KMS-11 (cell line): Measurements from ENCODE around the gene MTHFSD.

Source experiments
- H2AFZ ChIP-seq: fragments of 200-600 bp; sonication (generic); 2 replicates; pipeline ENCODE4 v1.6.1; 2016; ENCODE audit warnings: antibody characterized with exemption, mixed run types, low read depth
- H3K27ac ChIP-seq: fragments of 200-600 bp; sonication (generic); 2 replicates; pipeline ENCODE4 v1.6.1; 2016; ENCODE audit warnings: mild to moderate bottlenecking, mixed run types
- H3K27me3 ChIP-seq: fragments of 200-600 bp; sonication (generic); 2 replicates; pipeline ENCODE4 v1.6.1; 2017; ENCODE audit warnings: mild to moderate bottlenecking, low read depth, mixed run types, moderate library complexity; ENCODE audit not compliant: insufficient read depth
- H3K36me3 ChIP-seq: fragments of 200-600 bp; sonication (generic); 2 replicates; pipeline ENCODE4 v1.6.1; 2017; ENCODE audit warnings: mild to moderate bottlenecking, mixed run types; ENCODE audit not compliant: insufficient read depth
- H3K4me1 ChIP-seq: fragments of 200-600 bp; sonication (generic); 2 replicates; pipeline ENCODE4 v1.6.1; 2016; ENCODE audit warnings: mild to moderate bottlenecking, low read depth, mixed run types; ENCODE audit not compliant: poor library complexity, severe bottlenecking
- H3K4me2 ChIP-seq: fragments of 200-600 bp; sonication (generic); 2 replicates; pipeline ENCODE4 v1.7.0; 2016; ENCODE audit warnings: mild to moderate bottlenecking, mixed run types
- H3K4me3 ChIP-seq: fragments of 200-600 bp; sonication (generic); IDR thresholded peaks from 2 replicates; pipeline ENCODE4 v1.6.1; 2017; ENCODE audit warnings: low read depth, low read length, mixed read lengths; ENCODE audit not compliant: insufficient read depth
- H3K79me2 ChIP-seq: fragments of 200-600 bp; sonication (generic); 2 replicates; pipeline ENCODE4 v1.6.1; 2016; ENCODE audit warnings: low read depth, mixed run types; ENCODE audit not compliant: insufficient read depth
- H3K9ac ChIP-seq: fragments of 200-600 bp; sonication (generic); 2 replicates; pipeline ENCODE4 v1.6.1; 2016; ENCODE audit warnings: mild to moderate bottlenecking, mixed run types
- H4K20me1 ChIP-seq: fragments of 200-600 bp; sonication (generic); 2 replicates; pipeline ENCODE4 v1.6.1; 2016; ENCODE audit warnings: mild to moderate bottlenecking, mixed run types; ENCODE audit not compliant: insufficient read depth
- CTCF ChIP-seq: fragments of 200-600 bp; sonication (generic); conservative IDR thresholded peaks from 2 replicates; pipeline ENCODE4 v1.6.1; 2017; ENCODE audit warnings: low read depth, mild to moderate bottlenecking, antibody characterized with exemption, low read length, moderate library complexity, mixed read lengths

The MTHFSD gene

GRCh38 chr16:86515777-86516622 lies 39.0 kb downstream of the MTHFSD start:
- no peak overlapping the region for H3K27ac ChIP-seq
- no peak for TF ChIP-seq CTCF
- H4K20me1 ChIP-seq = no peaks in the 10 kb centered on the region
- no peak overlapping the region for H3K9ac ChIP-seq
- no peaks in the 10 kb centered on the region for H3K36me3 ChIP-seq
- no peak overlapping the region for H3K4me2 ChIP-seq
- peaks cover 61% of the 10 kb centered on the region; the same call in 1 of the 2 replicates for H3K27me3 ChIP-seq
- no peak overlapping the region for H2AFZ ChIP-seq
- no peaks in the 10 kb centered on the region for H3K4me1 ChIP-seq
- H3K4me3 ChIP-seq = no peak overlapping the region
- no peaks in the 10 kb centered on the region for H3K79me2 ChIP-seq

DNA sequence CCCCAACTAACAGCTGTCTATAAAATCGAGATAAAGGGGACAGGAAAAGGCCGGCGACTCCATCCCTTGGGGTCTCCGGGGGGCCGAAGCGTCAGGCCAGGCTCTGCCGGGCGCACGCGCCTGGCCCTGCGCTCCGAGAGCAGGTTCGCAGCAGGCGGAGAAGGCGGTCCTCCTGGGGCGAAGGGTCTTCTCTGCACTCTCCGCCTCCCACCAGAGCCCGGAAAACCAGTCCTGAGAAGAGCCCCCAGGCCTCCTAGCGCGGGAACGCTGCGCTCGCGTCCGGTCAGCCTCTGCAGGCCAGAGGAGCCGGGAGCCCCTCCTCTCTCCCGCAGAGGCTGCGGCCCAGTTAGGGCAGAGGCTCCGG lies 39.6 kb downstream of the MTHFSD start:
- Histone ChIP-seq H3K4me1 (no peaks in the 10 kb centered on the region), H3K4me2 (no peak overlapping the region), H3K36me3 (no peaks in the 10 kb centered on the region), H3K4me3 (no peak overlapping the region), H3K9ac (no peak overlapping the region), H2AFZ (no peak overlapping the region), H4K20me1 (no peaks in the 10 kb centered on the region), H3K27me3 (peaks cover 55% of the 10 kb centered on the region; the same call in 1 of the 2 replicates), H3K79me2 (no peaks in the 10 kb centered on the region), H3K27ac (no peak overlapping the region)
- TF ChIP-seq CTCF = no peak

DNA sequence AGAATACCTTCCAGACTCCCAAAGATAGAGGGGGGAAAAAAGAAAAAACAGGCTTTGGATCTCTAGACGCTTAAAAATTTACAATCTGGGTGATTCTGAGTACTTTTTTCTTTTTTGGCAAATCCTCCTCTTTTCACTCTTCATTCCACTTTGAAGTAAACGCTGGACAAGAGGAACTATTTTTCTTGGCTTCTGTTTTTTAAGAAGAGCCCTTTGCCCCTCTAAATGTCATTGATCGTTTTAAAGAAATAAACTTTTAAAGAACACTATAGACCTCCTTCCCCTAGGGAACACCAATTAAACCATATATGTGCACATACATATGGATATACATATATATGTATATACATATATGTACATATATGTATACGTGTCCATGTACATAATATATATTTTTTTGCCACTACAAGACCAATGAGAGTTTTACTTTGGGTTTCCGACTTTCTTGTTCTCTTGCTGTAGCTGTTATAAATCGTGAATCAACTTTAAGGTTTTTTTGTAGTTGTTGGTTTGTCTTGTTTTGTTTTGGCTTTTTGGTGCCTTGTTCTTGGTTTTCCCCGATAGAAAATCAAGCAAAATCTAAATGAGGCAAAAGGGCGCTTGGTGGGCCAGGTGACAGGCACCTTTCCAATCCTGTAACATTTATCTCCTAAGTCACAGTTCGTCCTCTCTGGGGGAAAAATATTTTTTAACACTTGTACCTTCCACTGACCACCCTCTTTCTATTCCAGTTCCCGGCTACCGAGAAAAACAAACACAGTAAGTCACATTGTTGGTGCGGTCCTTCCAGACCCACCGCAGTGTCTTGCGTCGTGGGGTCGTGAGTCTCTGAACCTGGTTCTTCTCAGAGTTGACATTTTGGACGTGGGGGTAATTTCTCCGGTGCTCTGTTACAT lies 40.3 kb downstream of the MTHFSD start:
- no peak overlapping the region for H3K4me3 ChIP-seq
- H3K4me1 ChIP-seq = no peaks in the 10 kb centered on the region
- TF ChIP-seq CTCF = no peak
- H3K36me3 ChIP-seq = no peaks in the 10 kb centered on the region
- no peak overlapping the region for H3K9ac ChIP-seq
- H3K79me2 ChIP-seq = no peaks in the 10 kb centered on the region
- no peaks in the 10 kb centered on the region for H4K20me1 ChIP-seq
- no peak overlapping the region for H2AFZ ChIP-seq
- peaks cover 55% of the 10 kb centered on the region; the same call in 1 of the 2 replicates for H3K27me3 ChIP-seq
- H3K4me2 ChIP-seq = no peak overlapping the region
- H3K27ac ChIP-seq = no peak overlapping the region

DNA sequence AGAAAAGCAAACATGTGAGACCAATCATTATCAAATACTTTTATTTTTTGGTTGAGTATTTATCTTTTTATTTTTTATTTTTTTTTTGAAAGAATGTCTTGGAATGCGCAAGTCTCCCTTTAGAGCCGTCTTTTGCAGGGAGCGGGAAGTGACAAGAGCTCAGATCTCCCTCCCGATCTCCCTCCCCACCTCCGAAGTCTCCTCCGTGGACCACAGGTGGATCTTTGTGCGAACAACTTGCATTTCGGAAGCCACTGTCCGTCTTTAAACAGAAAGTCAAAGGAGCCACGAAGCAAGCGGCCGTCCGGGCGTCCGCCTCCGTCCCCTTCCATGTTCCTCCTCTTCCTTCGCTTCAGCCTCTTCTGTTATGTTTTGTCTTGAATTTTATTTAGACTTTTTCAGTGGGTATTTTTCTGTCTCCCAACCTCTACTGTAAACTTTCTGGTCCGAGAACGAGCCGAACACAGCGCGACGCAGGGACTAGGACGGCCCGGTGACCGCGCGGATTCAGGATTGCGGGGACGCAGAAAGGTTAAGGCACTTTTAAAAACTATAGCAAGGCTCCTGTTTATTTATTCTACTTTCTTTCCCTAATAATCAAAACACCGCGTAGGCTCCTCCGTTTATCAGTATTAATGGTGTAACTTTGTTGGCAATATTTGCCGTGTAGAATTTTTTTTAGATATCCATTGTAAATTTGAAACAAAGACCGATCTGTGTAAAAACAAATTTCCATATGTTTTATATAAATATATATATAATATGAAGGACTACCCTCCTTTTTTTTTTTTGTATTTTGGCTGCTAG lies 41.4 kb downstream of the MTHFSD start:
- TF ChIP-seq CTCF = no peak
- no peaks in the 10 kb centered on the region for H4K20me1 ChIP-seq
- no peak overlapping the region for H3K27ac ChIP-seq
- H3K27me3 ChIP-seq = peaks cover 58% of the 10 kb centered on the region; the same call in 1 of the 2 replicates
- H3K4me1 ChIP-seq = no peaks in the 10 kb centered on the region
- no peak overlapping the region for H3K4me2 ChIP-seq
- no peak overlapping the region for H3K4me3 ChIP-seq
- no peaks in the 10 kb centered on the region for H3K36me3 ChIP-seq
- H3K79me2 ChIP-seq = no peaks in the 10 kb centered on the region
- no peak overlapping the region for H3K9ac ChIP-seq
- no peak overlapping the region for H2AFZ ChIP-seq
